GM12873 (cell line): ENCODE measurements around the gene PAQR4.

Experiments
- TF ChIP-seq, protein P1 (sequence below): IDR thresholded peaks from 2 replicates; pipeline ENCODE4 v1.5.1; 2012; ENCODE audit warnings: low read depth, mild to moderate bottlenecking, moderate library complexity, low read length, control low read depth; ENCODE audit not compliant: insufficient read depth; ENCODE audit errors: missing control alignments

PAQR4 gene

DNA sequence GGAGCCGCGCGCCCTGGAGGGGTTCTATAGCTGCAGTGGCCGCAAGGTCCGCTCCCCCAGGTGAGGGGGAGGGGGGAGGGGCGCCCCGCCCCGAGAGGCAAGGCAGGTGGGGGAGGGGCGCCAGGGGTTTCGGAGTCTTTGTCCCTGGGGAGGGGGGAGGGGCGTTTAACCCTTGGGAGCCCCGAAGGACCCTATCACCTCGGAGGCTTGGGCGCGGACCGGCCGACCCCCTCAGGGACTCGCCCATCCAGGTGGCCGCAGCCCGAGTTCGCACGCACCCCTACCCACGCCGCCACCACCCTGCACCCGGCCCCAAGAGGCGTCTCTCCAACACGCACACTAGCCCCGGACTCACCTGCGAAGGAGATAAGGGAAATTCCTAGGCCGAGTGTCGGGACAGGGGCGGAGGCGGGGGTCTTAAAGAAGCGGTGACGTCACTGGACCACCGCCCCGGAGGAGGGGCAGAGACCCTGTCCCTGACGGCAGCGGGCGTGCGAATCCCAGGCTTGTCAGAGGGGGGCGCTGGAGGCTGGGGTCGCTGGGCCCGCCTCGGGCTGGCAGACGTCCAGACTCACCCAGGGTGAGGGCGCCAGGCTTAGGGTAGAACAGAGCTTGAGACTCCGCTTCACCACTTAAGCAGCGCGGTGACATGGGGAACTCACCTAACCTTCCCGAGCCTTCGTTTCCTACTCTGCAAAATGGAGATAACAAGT lies 48.8 kb downstream of the PAQR4 start, which contains the start of gene CLDN6:
Gene CLDN6 (minus strand): TSS at position 390 of the 713 bp plus-strand sequence. CDS start 2,162 bp downstream, outside the sequence.
- TF ChIP-seq, protein P1, sequence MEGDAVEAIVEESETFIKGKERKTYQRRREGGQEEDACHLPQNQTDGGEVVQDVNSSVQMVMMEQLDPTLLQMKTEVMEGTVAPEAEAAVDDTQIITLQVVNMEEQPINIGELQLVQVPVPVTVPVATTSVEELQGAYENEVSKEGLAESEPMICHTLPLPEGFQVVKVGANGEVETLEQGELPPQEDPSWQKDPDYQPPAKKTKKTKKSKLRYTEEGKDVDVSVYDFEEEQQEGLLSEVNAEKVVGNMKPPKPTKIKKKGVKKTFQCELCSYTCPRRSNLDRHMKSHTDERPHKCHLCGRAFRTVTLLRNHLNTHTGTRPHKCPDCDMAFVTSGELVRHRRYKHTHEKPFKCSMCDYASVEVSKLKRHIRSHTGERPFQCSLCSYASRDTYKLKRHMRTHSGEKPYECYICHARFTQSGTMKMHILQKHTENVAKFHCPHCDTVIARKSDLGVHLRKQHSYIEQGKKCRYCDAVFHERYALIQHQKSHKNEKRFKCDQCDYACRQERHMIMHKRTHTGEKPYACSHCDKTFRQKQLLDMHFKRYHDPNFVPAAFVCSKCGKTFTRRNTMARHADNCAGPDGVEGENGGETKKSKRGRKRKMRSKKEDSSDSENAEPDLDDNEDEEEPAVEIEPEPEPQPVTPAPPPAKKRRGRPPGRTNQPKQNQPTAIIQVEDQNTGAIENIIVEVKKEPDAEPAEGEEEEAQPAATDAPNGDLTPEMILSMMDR: peak; percentile 40

DNA sequence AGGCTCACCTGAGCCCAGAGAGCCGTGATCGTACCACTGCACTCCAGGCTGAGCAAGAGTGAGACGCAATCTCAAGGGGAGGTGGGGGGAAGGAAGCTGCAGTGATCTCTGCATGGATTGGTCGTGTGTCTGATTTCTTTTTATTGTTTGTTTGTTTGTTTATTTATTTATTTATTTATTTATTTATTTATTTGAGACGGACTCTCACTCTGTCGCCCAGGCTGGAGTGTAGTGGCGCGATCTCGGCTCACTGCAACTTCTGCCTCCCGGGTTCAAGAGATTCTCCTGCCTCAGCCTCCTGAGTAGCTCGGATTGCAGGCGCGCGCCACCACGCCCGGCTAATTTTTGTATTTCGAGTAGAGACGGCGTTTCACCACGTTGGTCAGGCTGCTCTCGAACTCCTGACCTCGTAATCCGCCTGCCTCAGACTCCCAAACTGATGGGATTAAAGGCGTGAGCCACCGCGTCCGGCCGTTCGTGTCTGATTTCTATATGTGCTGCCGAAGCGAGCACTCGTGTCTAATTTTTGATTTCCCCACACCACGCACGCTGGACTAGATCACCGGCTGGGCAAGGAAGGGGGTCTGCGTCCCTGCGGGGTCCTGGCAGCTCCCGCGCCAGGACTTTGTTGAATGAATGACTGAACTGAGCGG lies 50.6 kb downstream of the PAQR4 start:
- TF ChIP-seq, protein P1: no peak

DNA sequence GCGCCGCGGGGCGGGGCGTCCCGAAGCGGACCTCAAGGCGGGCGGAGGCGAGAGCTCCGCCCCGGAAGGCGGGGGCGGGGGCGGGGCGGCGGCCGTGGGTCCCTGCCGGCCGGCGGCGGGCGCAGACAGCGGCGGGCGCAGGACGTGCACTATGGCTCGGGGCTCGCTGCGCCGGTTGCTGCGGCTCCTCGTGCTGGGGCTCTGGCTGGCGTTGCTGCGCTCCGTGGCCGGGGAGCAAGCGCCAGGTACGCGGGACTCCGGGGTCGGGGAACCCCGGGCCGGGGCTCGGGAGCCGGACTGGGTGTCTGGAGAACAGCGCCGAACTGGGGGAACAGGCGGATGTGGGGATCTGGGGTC lies 51.1 kb downstream of the PAQR4 start, which contains the start of gene TNFRSF12A:
Gene TNFRSF12A (plus strand): TSS at position 122 of the 357 bp plus-strand sequence. CDS start 30 bp downstream, at position 152.
- TF ChIP-seq, protein P1: peak; percentile 16

DNA sequence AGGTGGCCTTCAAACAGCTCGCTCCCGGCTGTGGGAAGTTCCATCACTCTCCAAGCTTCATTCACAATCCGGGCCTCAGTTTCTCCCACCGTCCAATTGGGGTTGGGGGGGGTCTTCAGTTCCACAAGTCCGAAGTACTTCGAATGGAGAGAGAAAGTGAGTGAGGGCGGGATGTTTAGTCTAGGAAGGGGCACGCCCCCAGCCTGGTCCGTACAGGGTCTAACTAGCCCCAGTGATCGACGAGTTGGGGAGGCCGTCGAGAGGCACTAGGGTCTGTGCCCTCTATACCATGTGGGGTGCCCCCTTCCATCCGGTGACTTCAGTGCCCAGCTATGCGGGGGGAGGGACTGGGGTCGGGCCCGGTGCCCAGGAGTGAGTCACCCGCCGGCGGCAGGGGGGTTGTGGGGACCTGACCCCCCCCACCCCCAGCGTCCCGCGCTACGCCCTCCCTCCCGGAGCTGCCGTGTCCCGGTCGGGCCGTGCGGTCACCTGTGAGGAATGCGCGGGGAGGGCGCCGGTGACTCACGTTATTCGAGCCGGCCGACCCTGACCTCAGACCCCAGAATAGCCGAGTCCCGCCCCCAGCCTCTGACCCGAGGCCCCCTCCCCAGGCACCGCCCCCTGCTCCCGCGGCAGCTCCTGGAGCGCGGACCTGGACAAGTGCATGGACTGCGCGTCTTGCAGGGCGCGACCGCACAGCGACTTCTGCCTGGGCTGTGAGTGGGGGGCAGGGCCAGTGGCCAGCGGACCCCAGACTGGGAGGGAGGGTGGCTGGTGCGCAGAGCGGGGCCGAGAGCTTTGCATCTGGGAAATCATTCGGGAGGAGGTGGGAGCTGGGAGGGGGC lies 51.7 kb downstream of the PAQR4 start:
- TF ChIP-seq, protein P1: no peak

DNA sequence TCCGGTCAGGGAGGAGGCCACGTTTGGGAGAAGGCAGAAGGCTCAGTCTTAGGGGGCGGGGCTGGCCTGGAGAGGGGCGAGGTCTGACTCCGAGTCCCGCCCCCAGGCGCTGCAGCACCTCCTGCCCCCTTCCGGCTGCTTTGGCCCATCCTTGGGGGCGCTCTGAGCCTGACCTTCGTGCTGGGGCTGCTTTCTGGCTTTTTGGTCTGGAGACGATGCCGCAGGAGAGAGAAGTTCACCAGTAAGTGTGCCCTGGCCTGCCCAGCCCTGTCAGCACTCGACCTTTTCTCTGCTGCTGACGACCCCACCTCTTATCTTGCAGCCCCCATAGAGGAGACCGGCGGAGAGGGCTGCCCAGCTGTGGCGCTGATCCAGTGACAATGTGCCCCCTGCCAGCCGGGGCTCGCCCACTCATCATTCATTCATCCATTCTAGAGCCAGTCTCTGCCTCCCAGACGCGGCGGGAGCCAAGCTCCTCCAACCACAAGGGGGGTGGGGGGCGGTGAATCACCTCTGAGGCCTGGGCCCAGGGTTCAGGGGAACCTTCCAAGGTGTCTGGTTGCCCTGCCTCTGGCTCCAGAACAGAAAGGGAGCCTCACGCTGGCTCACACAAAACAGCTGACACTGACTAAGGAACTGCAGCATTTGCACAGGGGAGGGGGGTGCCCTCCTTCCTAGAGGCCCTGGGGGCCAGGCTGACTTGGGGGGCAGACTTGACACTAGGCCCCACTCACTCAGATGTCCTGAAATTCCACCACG lies 52.5 kb downstream of the PAQR4 start:
- TF ChIP-seq, protein P1: peak; percentile 37

DNA sequence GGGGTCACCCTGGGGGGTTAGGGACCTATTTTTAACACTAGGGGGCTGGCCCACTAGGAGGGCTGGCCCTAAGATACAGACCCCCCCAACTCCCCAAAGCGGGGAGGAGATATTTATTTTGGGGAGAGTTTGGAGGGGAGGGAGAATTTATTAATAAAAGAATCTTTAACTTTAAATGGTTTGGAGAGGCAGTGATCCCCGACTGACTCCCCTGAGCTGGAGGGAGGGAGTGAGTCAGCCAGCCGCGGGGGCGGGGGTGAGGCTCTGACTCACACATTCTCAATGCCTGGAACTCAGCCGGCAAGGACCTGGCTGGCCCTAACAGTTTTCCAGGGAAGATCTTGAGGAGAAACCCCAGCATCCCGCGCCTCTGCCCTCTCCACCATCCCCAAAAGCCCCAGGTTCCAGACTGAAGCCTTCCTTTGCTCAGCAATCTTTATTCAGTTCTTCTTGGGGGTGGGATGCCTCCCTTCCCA lies 53.1 kb downstream of the PAQR4 start:
- TF ChIP-seq, protein P1: no peak
